Thoracic aorta (tissue), 2 donors: ENCODE measurements around the gene GARNL3. TPM values are rescaled to one million over a fixed set of nuclear protein-coding genes. Genes with fewer than 3 reads are reported as not detected.

Source experiments
- ATAC-seq: fragments of 150-250 bp; one replicate; pipeline ENCODE4 v1.8.0; 2017; ENCODE audit warnings: low read depth; ENCODE audit not compliant: insufficient number of reproducible peaks, low FRiP score
- DNase-seq: peaks from one replicate; pipeline ENCODE4 v3.0.0-alpha.2; 2020; ENCODE audit warnings: low spot score
- H3K27ac ChIP-seq, 2 donors: fragments of 200-600 bp; sonication (generic); 1 replicate in 1 of 2; 2 replicates in 1 of 2; pipeline ENCODE4 v1.5.1; 2016; ENCODE audit warnings: mild to moderate bottlenecking in 2 of 2, moderate library complexity in 2 of 2
- H3K27me3 ChIP-seq: fragments of 200-600 bp; sonication (generic); replicated peaks from 2 replicates; pipeline ENCODE4 v1.6.0; 2016; ENCODE audit warnings: mild to moderate bottlenecking; ENCODE audit not compliant: insufficient read depth
- H3K36me3 ChIP-seq: fragments of 200-600 bp; sonication (generic); one replicate; pipeline ENCODE4 v1.5.1; 2016
- H3K4me1 ChIP-seq, 2 donors: fragments of 200-600 bp; sonication (generic); 1 replicate in 1 of 2; 2 replicates in 1 of 2; pipeline versions ENCODE4 v1.5.1 to v1.6.0; 2016; ENCODE audit warnings: low read depth in 2 of 2, mild to moderate bottlenecking in 1 of 2; ENCODE audit not compliant: control insufficient read depth in 1 of 2
- H3K4me3 ChIP-seq: fragments of 200-600 bp; sonication (generic); 2 replicates; pipeline ENCODE4 v1.5.1; 2016; ENCODE audit warnings: mild to moderate bottlenecking
- H3K9me3 ChIP-seq: fragments of 200-600 bp; sonication (generic); 2 replicates; pipeline ENCODE4 v1.5.1; 2016
- total RNA-seq, 2 donors: library from RNA; depleted of rRNA; stranded (reverse); fragments of >200 nt; gene quantifications; one replicate each; pipeline versions ENCODE4 v1.1.0 to v1.2.3, GENCODE V29; 2016
- TF ChIP-seq, protein P1 (sequence below): fragments of 200-600 bp; sonication (generic); IDR thresholded peaks from one replicate; pipeline ENCODE4 v1.5.1; 2019; ENCODE audit warnings: antibody characterized with exemption

Gene GARNL3
- total RNA-seq, 2 donors from 2014 or later, result 59.3 to 63.4 TPM

DNA sequence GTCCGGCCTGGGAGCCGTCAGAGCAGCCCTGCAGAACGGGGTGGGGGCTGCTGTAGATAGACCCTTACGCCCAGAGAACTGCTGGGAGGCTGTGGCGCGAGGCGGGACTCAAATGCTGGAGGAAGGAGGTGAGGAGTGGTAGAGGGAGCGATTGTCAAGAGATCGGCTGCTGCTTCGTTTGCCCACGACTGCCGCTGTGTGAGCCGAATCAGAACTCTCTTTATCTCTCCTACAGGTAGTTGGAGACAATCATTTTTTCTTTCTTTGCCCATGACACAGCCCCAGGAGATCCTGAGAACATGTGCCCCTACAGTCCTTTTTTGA, 160.1 kb downstream of the GARNL3 start:
- peaks cover 11 to 31% of the 10 kb centered on the region in 2 donors for H3K4me1 ChIP-seq
- peaks cover 5% of the 10 kb centered on the region for H3K36me3 ChIP-seq
- H3K4me3 ChIP-seq, result peak overlapping the region; percentile 93
- no peak for ATAC-seq
- H3K27me3 ChIP-seq, result no peaks in the 10 kb centered on the region
- DNase-seq, result no peak
- TF ChIP-seq, protein P1, sequence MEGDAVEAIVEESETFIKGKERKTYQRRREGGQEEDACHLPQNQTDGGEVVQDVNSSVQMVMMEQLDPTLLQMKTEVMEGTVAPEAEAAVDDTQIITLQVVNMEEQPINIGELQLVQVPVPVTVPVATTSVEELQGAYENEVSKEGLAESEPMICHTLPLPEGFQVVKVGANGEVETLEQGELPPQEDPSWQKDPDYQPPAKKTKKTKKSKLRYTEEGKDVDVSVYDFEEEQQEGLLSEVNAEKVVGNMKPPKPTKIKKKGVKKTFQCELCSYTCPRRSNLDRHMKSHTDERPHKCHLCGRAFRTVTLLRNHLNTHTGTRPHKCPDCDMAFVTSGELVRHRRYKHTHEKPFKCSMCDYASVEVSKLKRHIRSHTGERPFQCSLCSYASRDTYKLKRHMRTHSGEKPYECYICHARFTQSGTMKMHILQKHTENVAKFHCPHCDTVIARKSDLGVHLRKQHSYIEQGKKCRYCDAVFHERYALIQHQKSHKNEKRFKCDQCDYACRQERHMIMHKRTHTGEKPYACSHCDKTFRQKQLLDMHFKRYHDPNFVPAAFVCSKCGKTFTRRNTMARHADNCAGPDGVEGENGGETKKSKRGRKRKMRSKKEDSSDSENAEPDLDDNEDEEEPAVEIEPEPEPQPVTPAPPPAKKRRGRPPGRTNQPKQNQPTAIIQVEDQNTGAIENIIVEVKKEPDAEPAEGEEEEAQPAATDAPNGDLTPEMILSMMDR, result no peak
- H3K27ac ChIP-seq, result peak overlapping the region; percentile 83 to 94
- no peaks in the 10 kb centered on the region for H3K9me3 ChIP-seq

DNA sequence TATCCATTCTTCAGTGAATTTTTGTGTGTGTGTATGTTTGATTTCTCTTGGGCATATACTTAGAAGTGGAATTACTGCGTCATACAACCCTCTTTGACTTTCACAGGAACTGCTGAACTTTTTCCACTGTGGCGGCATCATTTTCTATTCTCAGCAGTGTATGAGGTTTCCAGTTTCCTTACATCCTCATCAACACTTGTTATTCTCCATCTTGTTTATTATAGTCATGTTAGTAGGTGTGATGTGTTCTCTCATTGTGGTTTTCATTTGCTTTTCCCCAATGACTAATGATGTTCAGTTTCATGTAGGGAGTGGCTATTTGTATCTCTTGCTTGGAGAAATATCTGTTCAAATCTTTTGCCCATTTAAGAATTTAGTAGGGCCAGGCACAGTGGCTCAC, 162.2 kb downstream of the GARNL3 start:
- TF ChIP-seq, protein P1, result no peak
- no peak for ATAC-seq
- H3K9me3 ChIP-seq, result no peaks in the 10 kb centered on the region
- peaks cover 11 to 30% of the 10 kb centered on the region in 2 donors for H3K4me1 ChIP-seq
- H3K4me3 ChIP-seq, result no peak overlapping the region
- H3K27me3 ChIP-seq, result no peaks in the 10 kb centered on the region
- H3K27ac ChIP-seq, result no peak overlapping the region
- H3K36me3 ChIP-seq, result peaks cover 13% of the 10 kb centered on the region
- no peak for DNase-seq

DNA sequence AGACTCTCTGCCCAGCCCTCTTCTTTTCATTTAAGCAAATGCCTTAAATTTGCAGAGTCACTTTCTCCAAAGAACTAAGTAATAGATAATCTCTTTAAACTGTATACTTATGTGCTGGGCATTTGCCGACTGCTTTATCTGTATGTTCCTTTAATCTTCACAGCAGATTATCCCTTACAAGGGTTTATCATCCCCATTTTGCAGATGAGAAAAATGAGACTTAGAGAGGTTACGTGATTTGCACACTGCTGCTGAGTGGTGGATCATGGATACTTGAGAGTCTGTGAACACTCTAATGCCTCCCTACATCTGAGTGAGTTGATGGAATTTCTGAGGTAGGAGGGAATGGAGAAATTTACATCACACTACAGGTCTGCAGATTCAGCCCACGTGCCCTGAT, 163.8 kb downstream of the GARNL3 start:
- ATAC-seq, result no peak
- no peak overlapping the region for H3K27ac ChIP-seq
- H3K36me3 ChIP-seq, result peaks cover 16% of the 10 kb centered on the region
- DNase-seq, result no peak
- H3K4me3 ChIP-seq, result no peak overlapping the region
- H3K27me3 ChIP-seq, result no peaks in the 10 kb centered on the region
- peaks cover 8 to 14% of the 10 kb centered on the region in 2 donors for H3K4me1 ChIP-seq
- H3K9me3 ChIP-seq, result no peaks in the 10 kb centered on the region
- TF ChIP-seq, protein P1, result no peak

GRCh38 chr9:127430415-127430814, 165.8 kb downstream of the GARNL3 start:
- peaks cover 30% of the 10 kb centered on the region for H3K36me3 ChIP-seq
- TF ChIP-seq, protein P1, result no peak
- no peaks in the 10 kb centered on the region for H3K27me3 ChIP-seq
- H3K27ac ChIP-seq, result no peak overlapping the region
- H3K9me3 ChIP-seq, result no peaks in the 10 kb centered on the region
- ATAC-seq (no peak), DNase-seq (no peak)
- H3K4me3 ChIP-seq, result no peak overlapping the region
- H3K4me1 ChIP-seq, result peaks cover 2 to 7% of the 10 kb centered on the region in 2 donors

DNA sequence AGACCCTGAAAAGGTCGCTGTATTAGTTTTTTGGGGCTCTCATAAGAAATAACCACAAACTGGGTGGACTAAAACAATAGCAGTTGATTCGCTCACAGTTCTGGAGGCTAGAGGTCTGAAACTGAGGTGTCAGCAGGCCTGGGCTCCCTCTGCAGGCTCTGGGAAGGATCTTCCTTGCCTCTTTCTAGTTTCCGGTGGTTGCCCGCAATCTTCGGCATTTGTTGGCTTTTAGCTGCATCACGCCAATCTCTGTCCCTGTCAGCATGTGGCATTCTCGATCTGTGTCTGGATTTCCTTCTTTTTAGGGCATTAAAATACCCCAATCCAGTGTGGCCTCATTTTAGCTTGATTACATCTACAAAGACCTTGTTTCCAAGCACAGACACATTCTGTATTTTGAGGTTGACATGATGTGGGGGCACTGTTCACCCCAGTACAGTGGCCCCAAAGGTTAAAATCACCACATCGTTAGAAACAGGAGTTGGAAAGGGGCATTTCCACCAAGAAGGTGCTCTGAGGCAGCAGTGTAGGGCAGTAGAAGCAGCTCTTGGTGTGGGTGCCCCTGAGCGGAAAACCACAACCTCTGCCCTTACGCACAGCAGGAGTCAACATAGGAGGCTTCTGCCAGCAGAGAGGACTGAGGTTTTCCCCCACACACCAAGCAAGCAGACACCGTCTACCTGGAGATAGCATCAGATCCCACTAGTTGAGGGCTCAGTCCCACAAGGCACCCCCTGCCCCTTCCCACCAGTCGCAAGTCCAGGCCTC, 173.1 kb downstream of the GARNL3 start:
- Histone ChIP-seq H3K4me1 (no peaks in the 10 kb centered on the region), H3K27me3 (no peaks in the 10 kb centered on the region), H3K36me3 (peaks cover 65% of the 10 kb centered on the region), H3K4me3 (no peak overlapping the region), H3K9me3 (no peaks in the 10 kb centered on the region), H3K27ac (no peak overlapping the region)
- no peak for DNase-seq
- no peak for ATAC-seq
- TF ChIP-seq, protein P1, result no peak
